ENCODE data around the gene JAM3. TPM values are rescaled to one million over a fixed set of nuclear protein-coding genes. Genes with fewer than 3 reads are reported as not detected.

The JAM3 gene
- total and polyA plus RNA-seq, 2 experiments from 2014 or later = 36.6 to 51.3 TPM

DNA sequence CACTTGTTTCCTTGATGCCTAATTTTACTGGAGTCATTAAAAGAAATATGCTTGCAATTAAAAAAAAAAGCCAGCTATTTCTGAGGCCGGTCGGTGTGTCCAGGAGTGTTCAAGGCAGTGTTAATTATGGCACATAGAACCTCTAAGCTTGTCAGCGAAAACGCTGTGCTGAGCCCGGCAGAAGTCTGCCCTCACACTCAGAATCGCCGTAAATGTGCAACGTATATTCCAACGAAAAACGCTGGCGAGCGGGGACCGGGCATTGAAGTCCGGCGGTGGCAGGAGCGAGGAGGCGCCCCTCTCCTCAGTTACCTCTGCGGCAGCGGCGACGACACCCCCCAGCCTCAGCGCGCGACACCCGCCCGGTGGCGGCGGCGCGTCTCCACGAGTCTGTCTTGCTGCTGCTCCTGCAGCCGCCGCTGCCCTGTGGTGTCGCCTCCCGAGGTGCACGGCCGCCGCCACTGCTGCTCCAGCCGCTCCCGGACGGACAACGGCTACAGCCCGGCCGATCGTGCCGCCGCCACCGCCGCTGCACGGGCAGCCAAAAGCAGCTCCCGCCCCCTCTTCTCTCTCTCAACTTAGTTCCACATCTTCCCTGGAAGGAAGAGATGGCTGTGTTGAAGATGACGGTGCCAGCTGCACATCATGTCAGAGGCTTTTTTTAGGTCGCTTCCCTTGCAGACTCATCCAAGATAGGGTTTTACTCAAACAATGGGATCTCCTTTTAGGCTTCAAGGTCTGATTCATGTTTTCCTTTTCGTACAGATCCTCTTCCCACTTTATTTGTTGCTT is 56.0 kb downstream of the JAM3 start:
- Histone ChIP-seq H3K4me1 (ENCODE audit: low read depth) (peaks cover 29% of the 10 kb centered on the region), H3K9me3 (ENCODE audit: low read depth) (no peaks in the 10 kb centered on the region), H3K36me3 (no peaks in the 10 kb centered on the region), H3K4me3 (peak overlapping the region; percentile 9), H3K27ac (no peak overlapping the region), H3K27me3 (peaks cover 11% of the 10 kb centered on the region)
- DNase-seq (ENCODE audit: low read depth in 1 of 2, low spot score in 1 of 2) = peak; percentile 47 to 78
- TF ChIP-seq, protein P1, sequence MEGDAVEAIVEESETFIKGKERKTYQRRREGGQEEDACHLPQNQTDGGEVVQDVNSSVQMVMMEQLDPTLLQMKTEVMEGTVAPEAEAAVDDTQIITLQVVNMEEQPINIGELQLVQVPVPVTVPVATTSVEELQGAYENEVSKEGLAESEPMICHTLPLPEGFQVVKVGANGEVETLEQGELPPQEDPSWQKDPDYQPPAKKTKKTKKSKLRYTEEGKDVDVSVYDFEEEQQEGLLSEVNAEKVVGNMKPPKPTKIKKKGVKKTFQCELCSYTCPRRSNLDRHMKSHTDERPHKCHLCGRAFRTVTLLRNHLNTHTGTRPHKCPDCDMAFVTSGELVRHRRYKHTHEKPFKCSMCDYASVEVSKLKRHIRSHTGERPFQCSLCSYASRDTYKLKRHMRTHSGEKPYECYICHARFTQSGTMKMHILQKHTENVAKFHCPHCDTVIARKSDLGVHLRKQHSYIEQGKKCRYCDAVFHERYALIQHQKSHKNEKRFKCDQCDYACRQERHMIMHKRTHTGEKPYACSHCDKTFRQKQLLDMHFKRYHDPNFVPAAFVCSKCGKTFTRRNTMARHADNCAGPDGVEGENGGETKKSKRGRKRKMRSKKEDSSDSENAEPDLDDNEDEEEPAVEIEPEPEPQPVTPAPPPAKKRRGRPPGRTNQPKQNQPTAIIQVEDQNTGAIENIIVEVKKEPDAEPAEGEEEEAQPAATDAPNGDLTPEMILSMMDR (IDR thresholded peaks at IDR 0.05; ENCODE audit: low read depth, low read length) = no peak

DNA sequence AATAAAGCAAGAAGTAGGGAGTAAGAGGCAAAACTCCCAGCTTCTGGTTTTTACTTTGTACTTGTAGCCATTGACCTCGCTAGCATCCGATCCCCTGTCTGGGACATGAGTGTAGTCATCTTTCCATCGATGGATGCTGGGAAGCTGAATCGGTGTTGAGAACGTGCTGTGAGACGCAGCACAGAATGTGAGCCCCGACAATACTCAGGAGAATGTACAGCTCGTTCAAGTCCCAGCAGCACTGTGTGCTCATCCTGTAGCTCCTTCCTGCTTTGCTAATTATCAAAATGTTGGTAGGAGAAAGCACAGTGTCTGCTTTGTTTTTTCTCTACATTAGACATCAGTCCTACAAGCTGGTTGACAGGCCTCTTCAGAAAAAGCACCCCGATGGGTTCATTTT is 56.6 kb downstream of the JAM3 start:
- peak; percentile 9 to 29 for DNase-seq (ENCODE audit: low read depth in 1 of 2, low spot score in 1 of 2)
- Histone ChIP-seq H3K27ac (no peak overlapping the region), H3K4me1 (ENCODE audit: low read depth) (peaks cover 22% of the 10 kb centered on the region), H3K36me3 (no peaks in the 10 kb centered on the region), H3K9me3 (ENCODE audit: low read depth) (no peaks in the 10 kb centered on the region), H3K27me3 (peaks cover 11% of the 10 kb centered on the region), H3K4me3 (peak overlapping the region; percentile 9)
- TF ChIP-seq, protein P1 (IDR thresholded peaks at IDR 0.05; ENCODE audit: low read depth, low read length) = no peak

DNA sequence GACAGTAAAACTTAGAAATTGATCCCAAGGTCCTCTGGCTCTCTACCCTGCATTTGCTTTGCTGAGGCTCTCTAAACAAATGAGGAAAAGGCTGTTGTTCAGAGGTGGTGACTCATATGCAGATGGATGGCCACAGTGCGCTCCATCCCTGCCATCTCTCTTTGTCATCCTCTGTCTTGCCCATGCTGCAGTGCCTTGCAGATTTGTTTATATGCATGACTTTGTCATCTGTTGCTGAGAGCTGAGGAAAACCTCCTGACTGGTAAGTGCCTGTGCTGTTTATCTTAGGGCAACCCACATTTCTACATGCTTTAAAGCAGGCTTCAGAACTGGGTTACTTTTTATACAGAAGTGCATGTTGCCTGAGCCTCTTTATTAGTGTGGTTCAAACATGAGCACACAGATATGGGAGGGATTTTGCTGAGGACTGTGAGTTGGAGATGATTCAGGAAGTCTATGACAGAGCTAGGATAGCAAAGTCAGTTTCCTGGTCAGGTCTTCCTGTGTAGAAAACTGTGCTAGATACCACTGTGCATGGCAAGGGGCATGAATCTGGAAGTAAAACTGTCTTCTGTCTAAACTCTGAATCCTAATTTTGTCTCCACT is 57.4 kb downstream of the JAM3 start:
- peaks cover 14% of the 10 kb centered on the region for H3K4me1 ChIP-seq (ENCODE audit: low read depth)
- no peak overlapping the region for H3K27ac ChIP-seq
- H3K4me3 ChIP-seq = no peak overlapping the region
- no peaks in the 10 kb centered on the region for H3K36me3 ChIP-seq
- peak in 1 of 2 donors; percentile 52 for DNase-seq (ENCODE audit: low read depth in 1 of 2, low spot score in 1 of 2)
- no peaks in the 10 kb centered on the region for H3K9me3 ChIP-seq (ENCODE audit: low read depth)
- peaks cover 11% of the 10 kb centered on the region for H3K27me3 ChIP-seq
- TF ChIP-seq, protein P1 (IDR thresholded peaks at IDR 0.05; ENCODE audit: low read depth, low read length) = no peak

DNA sequence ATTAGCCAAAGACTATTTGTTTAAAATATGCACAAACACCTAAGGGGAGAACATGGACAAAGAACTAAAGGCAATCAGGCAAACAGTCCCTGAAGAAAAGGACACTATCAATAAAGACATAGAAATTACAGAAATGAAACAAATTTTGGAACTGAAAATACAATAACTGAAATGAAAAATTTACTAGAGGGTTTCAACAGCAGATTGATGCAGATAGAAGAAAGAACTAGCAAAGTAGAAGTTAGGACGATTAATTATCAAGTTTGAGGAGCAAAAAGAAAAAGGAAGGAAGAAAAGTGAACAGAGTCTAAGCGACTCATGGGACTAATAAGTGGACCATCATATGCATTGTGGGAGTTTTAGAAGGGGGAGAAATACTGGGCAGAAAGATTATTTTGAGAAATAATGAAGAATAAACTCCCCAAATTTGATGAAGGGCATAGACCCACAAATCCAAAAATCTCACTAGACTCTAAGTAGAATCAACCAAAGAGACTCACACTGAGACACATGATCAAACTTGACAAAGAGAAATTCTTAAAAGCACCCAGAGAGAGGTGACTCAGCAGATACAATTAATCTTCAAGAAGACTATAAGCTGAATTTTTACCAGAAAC is 62.9 kb downstream of the JAM3 start:
- Histone ChIP-seq H3K27me3 (no peaks in the 10 kb centered on the region), H3K4me3 (no peak overlapping the region), H3K27ac (no peak overlapping the region), H3K36me3 (no peaks in the 10 kb centered on the region), H3K4me1 (ENCODE audit: low read depth) (no peaks in the 10 kb centered on the region), H3K9me3 (ENCODE audit: low read depth) (no peaks in the 10 kb centered on the region)
- no peak for DNase-seq (ENCODE audit: low read depth in 1 of 2, low spot score in 1 of 2)
- TF ChIP-seq, protein P1 (IDR thresholded peaks at IDR 0.05; ENCODE audit: low read depth, low read length) = no peak

DNA sequence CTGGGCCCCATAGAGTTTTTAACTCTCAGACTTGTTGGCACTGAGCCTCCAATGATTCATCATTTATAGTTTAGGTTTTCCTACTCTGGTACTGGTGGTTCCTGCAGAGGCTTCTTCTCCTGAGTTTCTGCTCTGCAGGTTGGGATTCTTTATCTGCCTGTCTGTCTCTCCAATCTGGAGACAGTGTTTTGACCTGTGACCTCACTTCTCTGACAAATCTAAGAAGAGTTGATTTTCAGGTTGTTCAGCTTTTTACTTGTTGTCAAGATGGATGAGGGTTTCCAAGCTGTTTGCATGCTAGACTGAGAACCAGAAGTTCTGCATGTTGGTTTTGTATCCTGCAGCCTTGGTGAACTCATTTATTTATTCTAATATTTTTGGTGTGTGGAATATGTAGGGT is 63.9 kb downstream of the JAM3 start:
- H3K9me3 ChIP-seq (ENCODE audit: low read depth) = no peaks in the 10 kb centered on the region
- H3K4me3 ChIP-seq = no peak overlapping the region
- TF ChIP-seq, protein P1 (IDR thresholded peaks at IDR 0.05; ENCODE audit: low read depth, low read length) = no peak
- no peak for DNase-seq (ENCODE audit: low read depth in 1 of 2, low spot score in 1 of 2)
- no peaks in the 10 kb centered on the region for H3K4me1 ChIP-seq (ENCODE audit: low read depth)
- no peak overlapping the region for H3K27ac ChIP-seq
- H3K27me3 ChIP-seq = no peaks in the 10 kb centered on the region
- H3K36me3 ChIP-seq = no peaks in the 10 kb centered on the region

Data from cardiac muscle cell (in vitro differentiated cells and primary cell).